ENCODE measurements around the gene TMEM125.

DNA sequence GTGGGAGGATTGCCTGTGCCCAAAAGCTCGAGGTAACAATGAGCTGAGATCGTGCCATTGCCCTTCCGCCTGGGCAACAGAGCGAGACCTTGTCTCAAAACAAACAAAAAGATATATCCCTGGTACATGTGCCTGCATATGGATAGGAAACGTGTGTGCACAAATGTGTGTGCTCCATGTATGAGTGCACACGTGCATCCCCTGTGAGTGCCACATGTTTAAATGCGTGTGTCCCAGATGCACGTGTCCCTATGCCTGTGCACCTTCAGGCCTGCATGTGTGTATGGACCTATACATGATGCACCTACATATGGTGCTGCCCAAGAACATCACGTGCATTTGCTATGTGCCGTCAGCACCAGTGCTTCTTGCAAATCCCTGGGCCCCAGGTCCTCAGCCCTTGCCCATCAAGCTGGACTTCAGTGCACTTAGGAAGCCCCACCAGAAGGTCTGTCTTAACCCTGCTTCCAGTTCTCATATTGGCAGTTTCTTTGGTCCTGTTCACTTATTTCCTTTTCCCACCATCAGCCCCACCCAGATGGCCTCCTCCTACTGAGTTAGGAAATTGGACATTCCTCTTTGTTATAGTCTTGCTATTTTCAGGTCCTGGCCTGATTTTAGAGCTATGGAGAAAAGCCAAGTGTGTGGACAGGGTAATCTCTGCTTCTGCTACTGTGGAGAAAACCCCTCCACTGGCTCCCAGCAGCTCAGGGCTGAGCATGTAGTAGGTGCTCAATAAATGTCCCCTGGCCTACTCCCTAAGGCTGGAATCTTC, 46.4 kb downstream of the TMEM125 start:
- TF ChIP-seq CBX5 (IDR thresholded peaks at IDR 0.05; ENCODE audit: borderline replicate concordance, low read depth) = no peak
- TF ChIP-seq, protein P1, sequence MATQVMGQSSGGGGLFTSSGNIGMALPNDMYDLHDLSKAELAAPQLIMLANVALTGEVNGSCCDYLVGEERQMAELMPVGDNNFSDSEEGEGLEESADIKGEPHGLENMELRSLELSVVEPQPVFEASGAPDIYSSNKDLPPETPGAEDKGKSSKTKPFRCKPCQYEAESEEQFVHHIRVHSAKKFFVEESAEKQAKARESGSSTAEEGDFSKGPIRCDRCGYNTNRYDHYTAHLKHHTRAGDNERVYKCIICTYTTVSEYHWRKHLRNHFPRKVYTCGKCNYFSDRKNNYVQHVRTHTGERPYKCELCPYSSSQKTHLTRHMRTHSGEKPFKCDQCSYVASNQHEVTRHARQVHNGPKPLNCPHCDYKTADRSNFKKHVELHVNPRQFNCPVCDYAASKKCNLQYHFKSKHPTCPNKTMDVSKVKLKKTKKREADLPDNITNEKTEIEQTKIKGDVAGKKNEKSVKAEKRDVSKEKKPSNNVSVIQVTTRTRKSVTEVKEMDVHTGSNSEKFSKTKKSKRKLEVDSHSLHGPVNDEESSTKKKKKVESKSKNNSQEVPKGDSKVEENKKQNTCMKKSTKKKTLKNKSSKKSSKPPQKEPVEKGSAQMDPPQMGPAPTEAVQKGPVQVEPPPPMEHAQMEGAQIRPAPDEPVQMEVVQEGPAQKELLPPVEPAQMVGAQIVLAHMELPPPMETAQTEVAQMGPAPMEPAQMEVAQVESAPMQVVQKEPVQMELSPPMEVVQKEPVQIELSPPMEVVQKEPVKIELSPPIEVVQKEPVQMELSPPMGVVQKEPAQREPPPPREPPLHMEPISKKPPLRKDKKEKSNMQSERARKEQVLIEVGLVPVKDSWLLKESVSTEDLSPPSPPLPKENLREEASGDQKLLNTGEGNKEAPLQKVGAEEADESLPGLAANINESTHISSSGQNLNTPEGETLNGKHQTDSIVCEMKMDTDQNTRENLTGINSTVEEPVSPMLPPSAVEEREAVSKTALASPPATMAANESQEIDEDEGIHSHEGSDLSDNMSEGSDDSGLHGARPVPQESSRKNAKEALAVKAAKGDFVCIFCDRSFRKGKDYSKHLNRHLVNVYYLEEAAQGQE (IDR thresholded peaks at IDR 0.05; ENCODE audit: borderline replicate concordance) = no peak
- TF ChIP-seq, protein P1 (CRISPR knock-in tag; IDR thresholded peaks at IDR 0.05; ENCODE audit: low read depth) = no peak
- TF ChIP-seq, protein P2, sequence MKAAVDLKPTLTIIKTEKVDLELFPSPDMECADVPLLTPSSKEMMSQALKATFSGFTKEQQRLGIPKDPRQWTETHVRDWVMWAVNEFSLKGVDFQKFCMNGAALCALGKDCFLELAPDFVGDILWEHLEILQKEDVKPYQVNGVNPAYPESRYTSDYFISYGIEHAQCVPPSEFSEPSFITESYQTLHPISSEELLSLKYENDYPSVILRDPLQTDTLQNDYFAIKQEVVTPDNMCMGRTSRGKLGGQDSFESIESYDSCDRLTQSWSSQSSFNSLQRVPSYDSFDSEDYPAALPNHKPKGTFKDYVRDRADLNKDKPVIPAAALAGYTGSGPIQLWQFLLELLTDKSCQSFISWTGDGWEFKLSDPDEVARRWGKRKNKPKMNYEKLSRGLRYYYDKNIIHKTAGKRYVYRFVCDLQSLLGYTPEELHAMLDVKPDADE (conservative IDR thresholded peaks at IDR 0.05; ENCODE audit: control insufficient read depth, low read depth, low read length) = no peak
- TF ChIP-seq, protein P3, sequence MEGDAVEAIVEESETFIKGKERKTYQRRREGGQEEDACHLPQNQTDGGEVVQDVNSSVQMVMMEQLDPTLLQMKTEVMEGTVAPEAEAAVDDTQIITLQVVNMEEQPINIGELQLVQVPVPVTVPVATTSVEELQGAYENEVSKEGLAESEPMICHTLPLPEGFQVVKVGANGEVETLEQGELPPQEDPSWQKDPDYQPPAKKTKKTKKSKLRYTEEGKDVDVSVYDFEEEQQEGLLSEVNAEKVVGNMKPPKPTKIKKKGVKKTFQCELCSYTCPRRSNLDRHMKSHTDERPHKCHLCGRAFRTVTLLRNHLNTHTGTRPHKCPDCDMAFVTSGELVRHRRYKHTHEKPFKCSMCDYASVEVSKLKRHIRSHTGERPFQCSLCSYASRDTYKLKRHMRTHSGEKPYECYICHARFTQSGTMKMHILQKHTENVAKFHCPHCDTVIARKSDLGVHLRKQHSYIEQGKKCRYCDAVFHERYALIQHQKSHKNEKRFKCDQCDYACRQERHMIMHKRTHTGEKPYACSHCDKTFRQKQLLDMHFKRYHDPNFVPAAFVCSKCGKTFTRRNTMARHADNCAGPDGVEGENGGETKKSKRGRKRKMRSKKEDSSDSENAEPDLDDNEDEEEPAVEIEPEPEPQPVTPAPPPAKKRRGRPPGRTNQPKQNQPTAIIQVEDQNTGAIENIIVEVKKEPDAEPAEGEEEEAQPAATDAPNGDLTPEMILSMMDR (IDR thresholded peaks at IDR 0.05 in 2 of 3, conservative IDR thresholded peaks at IDR 0.05 in 1 of 3; ENCODE audit: insufficient read depth in 2 of 3, low read depth in 1 of 3, low read length in 3 of 3) = no peak
- TF ChIP-seq, protein P4, sequence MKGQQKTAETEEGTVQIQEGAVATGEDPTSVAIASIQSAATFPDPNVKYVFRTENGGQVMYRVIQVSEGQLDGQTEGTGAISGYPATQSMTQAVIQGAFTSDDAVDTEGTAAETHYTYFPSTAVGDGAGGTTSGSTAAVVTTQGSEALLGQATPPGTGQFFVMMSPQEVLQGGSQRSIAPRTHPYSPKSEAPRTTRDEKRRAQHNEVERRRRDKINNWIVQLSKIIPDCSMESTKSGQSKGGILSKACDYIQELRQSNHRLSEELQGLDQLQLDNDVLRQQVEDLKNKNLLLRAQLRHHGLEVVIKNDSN (CRISPR knock-in tag; IDR thresholded peaks at IDR 0.05) = no peak
- TF ChIP-seq, protein P5, sequence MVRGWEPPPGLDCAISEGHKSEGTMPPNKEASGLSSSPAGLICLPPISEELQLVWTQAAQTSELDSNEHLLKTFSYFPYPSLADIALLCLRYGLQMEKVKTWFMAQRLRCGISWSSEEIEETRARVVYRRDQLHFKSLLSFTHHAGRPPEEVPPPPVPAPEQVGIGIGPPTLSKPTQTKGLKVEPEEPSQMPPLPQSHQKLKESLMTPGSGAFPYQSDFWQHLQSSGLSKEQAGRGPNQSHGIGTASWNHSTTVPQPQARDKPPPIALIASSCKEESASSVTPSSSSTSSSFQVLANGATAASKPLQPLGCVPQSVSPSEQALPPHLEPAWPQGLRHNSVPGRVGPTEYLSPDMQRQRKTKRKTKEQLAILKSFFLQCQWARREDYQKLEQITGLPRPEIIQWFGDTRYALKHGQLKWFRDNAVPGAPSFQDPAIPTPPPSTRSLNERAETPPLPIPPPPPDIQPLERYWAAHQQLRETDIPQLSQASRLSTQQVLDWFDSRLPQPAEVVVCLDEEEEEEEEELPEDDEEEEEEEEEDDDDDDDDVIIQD (CRISPR knock-in tag; IDR thresholded peaks at IDR 0.05) = no peak
